Vagina (tissue), 2 donors: ENCODE measurements around the gene NUP210L. TPM values are rescaled to one million over a fixed set of nuclear protein-coding genes. Genes with fewer than 3 reads are reported as not detected.

Source experiments
- DNase-seq, 2 donors: peaks; one replicate each; pipeline ENCODE4 v3.0.0-alpha.2; 2017; ENCODE audit errors: extremely low spot score in 2 of 2
- H3K27ac ChIP-seq: fragments of 200-600 bp; sonication (generic); one replicate; pipeline ENCODE4 v1.5.1; 2019
- H3K27me3 ChIP-seq: fragments of 200-600 bp; sonication (generic); one replicate; pipeline ENCODE4 v1.5.1; 2019
- H3K36me3 ChIP-seq, 2 donors: fragments of 200-600 bp; sonication (generic); one replicate each; pipeline ENCODE4 v1.5.1; 2017 to 2019
- H3K4me1 ChIP-seq: fragments of 200-600 bp; sonication (generic); one replicate; pipeline ENCODE4 v1.5.1; 2019
- H3K4me3 ChIP-seq, 2 donors: fragments of 200-600 bp; sonication (generic); 1 replicate in 1 of 2; 2 replicates in 1 of 2; pipeline ENCODE4 v1.5.1; 2016 to 2019
- H3K9me3 ChIP-seq: fragments of 200-600 bp; sonication (generic); one replicate; pipeline ENCODE4 v1.5.1; 2019
- CTCF ChIP-seq, 3 experiments: fragments of 450-650 bp in 2 of 3; fragments of 200-600 bp in 1 of 3; sonication (generic) in 1 of 3; IDR thresholded peaks; one replicate each; pipeline ENCODE4 v1.5.1; 2017 to 2019; ENCODE audit warnings: antibody characterized with exemption in 3 of 3, mild to moderate bottlenecking in 2 of 3, moderate library complexity in 2 of 3
- POLR2A ChIP-seq, 2 donors: fragments of 450-650 bp; IDR thresholded peaks; one replicate each; pipeline ENCODE4 v1.6.1; 2017; ENCODE audit warnings: antibody characterized with exemption in 2 of 2, mild to moderate bottlenecking in 2 of 2, moderate library complexity in 2 of 2
- POLR2AphosphoS5 ChIP-seq, 2 donors: sonication (generic); formaldehyde crosslinking; IDR thresholded peaks; one replicate each; pipeline ENCODE4 v1.9.0; 2017; ENCODE audit warnings: antibody characterized with exemption in 2 of 2, mild to moderate bottlenecking in 2 of 2, low read depth in 1 of 2; ENCODE audit not compliant: insufficient read depth in 1 of 2
- intact Hi-C: fragments of 100-400 bp; cut with DNase I; formaldehyde crosslinking; loops from one replicate; pipeline ENCODE4 v1.15.1; 2023
- total RNA-seq: library from RNA; depleted of rRNA; stranded (reverse); fragments of >200 nt; gene quantifications from one replicate; pipeline ENCODE4 v1.2.3, GENCODE V29; 2016

The NUP210L gene
- total RNA-seq, 1 donor from 2014 or later = not detected

- Histone ChIP-seq H3K27ac (peak overlapping the region; percentile 90), H3K36me3 (peaks cover 0 to 21% of the 10 kb centered on the region in 2 donors), H3K4me1 (peaks cover 59% of the 10 kb centered on the region), H3K4me3 (peak overlapping the region; percentile 89 to 97), H3K27me3 (no peaks in the 10 kb centered on the region), H3K9me3 (no peaks in the 10 kb centered on the region)
- TF ChIP-seq POLR2A (IDR thresholded peaks at IDR 0.05) (no peak), CTCF (IDR thresholded peaks at IDR 0.05) (no peak), POLR2AphosphoS5 (IDR thresholded peaks at IDR 0.05; ENCODE audit: insufficient read depth in 1 of 2, low read depth in 1 of 2) (no peak)
- DNase-seq = no peak
- intact Hi-C loops = loop anchor here (10.0 kb wide), 1 partner anchor 283 kb away; the partner anchor contains the start of genes ILF2 and NPR1
Measured at GRCh38 chr1:153957744-153958110, 197.1 kb downstream of the NUP210L start.

DNA sequence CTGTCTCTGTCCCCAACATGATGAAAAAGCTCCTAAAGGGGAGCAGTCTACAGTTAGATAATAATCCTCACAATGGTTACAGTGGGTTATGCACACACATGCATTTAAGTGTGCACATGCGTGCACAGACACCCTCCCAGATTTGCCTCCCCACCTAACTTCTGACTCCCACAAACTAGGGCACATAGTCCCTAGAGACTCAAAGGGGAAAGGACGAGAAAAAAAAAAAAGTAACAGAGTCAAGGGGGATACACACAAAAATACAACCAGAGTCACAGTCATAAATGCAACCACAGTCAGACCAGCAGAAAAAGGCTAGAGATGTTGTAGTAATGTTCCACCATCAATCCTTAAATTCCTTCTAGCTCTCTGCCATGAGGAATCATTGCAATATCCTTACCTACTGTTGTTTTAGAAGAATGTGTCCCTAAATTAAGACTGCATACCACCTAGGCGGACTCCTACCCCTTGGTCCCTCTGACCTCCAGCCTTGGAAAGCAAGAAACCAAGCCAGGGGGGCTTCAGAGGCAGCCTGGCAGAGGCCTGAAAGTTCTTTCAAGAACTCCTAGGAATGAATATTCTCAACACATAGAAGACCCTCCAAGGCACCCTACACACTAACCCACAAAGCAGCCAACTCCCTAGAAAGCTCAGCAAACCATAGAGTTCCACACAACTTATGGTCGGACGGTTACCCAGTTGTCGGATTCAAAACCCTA lies 197.7 kb downstream of the NUP210L start:
- intact Hi-C loops = loop anchor here (10.0 kb wide), 1 partner anchor 282 kb away; the partner anchor contains the start of genes ILF2 and NPR1
- peaks cover 0 to 27% of the 10 kb centered on the region in 2 donors for H3K36me3 ChIP-seq
- H3K4me3 ChIP-seq = peak overlapping the region; percentile 89 to 97
- TF ChIP-seq CTCF (IDR thresholded peaks at IDR 0.05) (no peak), POLR2AphosphoS5 (IDR thresholded peaks at IDR 0.05; ENCODE audit: insufficient read depth in 1 of 2, low read depth in 1 of 2) (no peak), POLR2A (IDR thresholded peaks at IDR 0.05) (no peak)
- no peaks in the 10 kb centered on the region for H3K9me3 ChIP-seq
- H3K4me1 ChIP-seq = peaks cover 54% of the 10 kb centered on the region
- peak overlapping the region; percentile 90 for H3K27ac ChIP-seq
- no peak for DNase-seq
- H3K27me3 ChIP-seq = no peaks in the 10 kb centered on the region

GRCh38 chr1:153954826-153955225 lies 200.0 kb downstream of the NUP210L start:
- TF ChIP-seq POLR2AphosphoS5 (IDR thresholded peaks at IDR 0.05; ENCODE audit: insufficient read depth in 1 of 2, low read depth in 1 of 2) (no peak), CTCF (IDR thresholded peaks at IDR 0.05) (no peak), POLR2A (IDR thresholded peaks at IDR 0.05) (no peak)
- intact Hi-C loops = loop anchor here (10.0 kb wide), 1 partner anchor 280 kb away; the partner anchor contains the start of genes ILF2 and NPR1
- DNase-seq = no peak
- no peak overlapping the region for H3K4me3 ChIP-seq
- H3K27ac ChIP-seq = no peak overlapping the region
- no peaks in the 10 kb centered on the region for H3K27me3 ChIP-seq
- peaks cover 45% of the 10 kb centered on the region for H3K4me1 ChIP-seq
- H3K36me3 ChIP-seq = peaks cover 0 to 41% of the 10 kb centered on the region in 2 donors
- H3K9me3 ChIP-seq = no peaks in the 10 kb centered on the region

GRCh38 chr1:153953859-153954365 lies 201.0 kb downstream of the NUP210L start:
- Histone ChIP-seq H3K4me1 (peaks cover 39% of the 10 kb centered on the region), H3K36me3 (peaks cover 0 to 48% of the 10 kb centered on the region in 2 donors), H3K4me3 (no peak overlapping the region), H3K27ac (no peak overlapping the region), H3K27me3 (no peaks in the 10 kb centered on the region), H3K9me3 (no peaks in the 10 kb centered on the region)
- no peak for DNase-seq
- TF ChIP-seq CTCF (IDR thresholded peaks at IDR 0.05) (no peak), POLR2A (IDR thresholded peaks at IDR 0.05) (no peak), POLR2AphosphoS5 (IDR thresholded peaks at IDR 0.05; ENCODE audit: insufficient read depth in 1 of 2, low read depth in 1 of 2) (no peak)
- intact Hi-C loops = loop anchor here (10.0 kb wide), 1 partner anchor 279 kb away; the partner anchor contains the start of genes ILF2 and NPR1

DNA sequence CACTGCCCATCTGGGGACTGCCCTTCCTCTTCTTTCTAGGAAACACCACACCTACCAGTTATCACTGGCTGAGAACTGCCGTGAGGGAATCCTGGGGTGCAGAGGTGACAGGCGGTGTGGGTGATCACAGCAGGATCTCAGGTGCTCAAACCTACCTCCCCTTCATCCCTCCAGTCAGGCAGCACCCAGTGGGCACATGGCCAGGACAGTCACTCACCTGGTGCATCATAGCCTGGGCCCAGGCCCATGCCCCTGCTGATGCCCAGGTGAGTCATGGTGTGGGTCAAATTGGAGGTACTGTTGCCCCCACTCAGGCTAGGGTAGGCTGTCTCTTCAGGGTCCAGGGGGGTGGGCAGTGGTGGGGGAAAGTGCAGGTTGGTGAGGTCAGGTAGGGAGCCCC lies 203.1 kb downstream of the NUP210L start:
- H3K36me3 ChIP-seq = peaks cover 0 to 62% of the 10 kb centered on the region in 2 donors
- H3K9me3 ChIP-seq = no peaks in the 10 kb centered on the region
- peaks cover 30% of the 10 kb centered on the region for H3K4me1 ChIP-seq
- H3K27me3 ChIP-seq = no peaks in the 10 kb centered on the region
- intact Hi-C loops = loop anchor here (10.0 kb wide), 1 partner anchor 277 kb away; the partner anchor contains the start of genes ILF2 and NPR1
- no peak for DNase-seq
- H3K27ac ChIP-seq = no peak overlapping the region
- no peak overlapping the region for H3K4me3 ChIP-seq
- TF ChIP-seq POLR2A (IDR thresholded peaks at IDR 0.05) (no peak), POLR2AphosphoS5 (IDR thresholded peaks at IDR 0.05; ENCODE audit: insufficient read depth in 1 of 2, low read depth in 1 of 2) (no peak), CTCF (IDR thresholded peaks at IDR 0.05) (no peak)
